HepG2 (cell line): ENCODE results near the gene CCDC57. TPM values are rescaled to one million over a fixed set of nuclear protein-coding genes. Genes with fewer than 3 reads are reported as not detected.

Source experiments
- AGO1 ChIP-seq: fragments of 200-400 bp; formaldehyde crosslinking; IDR thresholded peaks from 2 replicates; pipeline ENCODE4 v1.6.1; 2017; ENCODE audit warnings: mild to moderate bottlenecking, low read depth, low read length, moderate library complexity; ENCODE audit not compliant: poor library complexity, severe bottlenecking
- ATF1 ChIP-seq: IDR thresholded peaks from 2 replicates; pipeline ENCODE4 v1.6.1; 2016; ENCODE audit warnings: mild to moderate bottlenecking, control low read depth
- CREM ChIP-seq, 2 experiments: sonication (generic) in 1 of 2; formaldehyde crosslinking in 1 of 2; IDR thresholded peaks; 2 replicates each; pipeline versions ENCODE4 v1.4.0 to v1.6.1; 2016 to 2020; ENCODE audit warnings: antibody characterized with exemption in 1 of 2, mild to moderate bottlenecking in 1 of 2, missing genetic modification reagents in 1 of 2
- FOXK2 ChIP-seq: fragments of 450-650 bp; IDR thresholded peaks from 2 replicates; pipeline ENCODE4 v1.6.1; 2016
- HNRNPL ChIP-seq: fragments of 200-400 bp; formaldehyde crosslinking; IDR thresholded peaks from 2 replicates; pipeline ENCODE4 v1.6.1; 2017; ENCODE audit warnings: mild to moderate bottlenecking, low read depth, low read length
- NCOR1 ChIP-seq: fragments of 200-600 bp; sonication (generic); IDR thresholded peaks from 2 replicates; pipeline ENCODE4 v1.7.0; 2017; ENCODE audit warnings: antibody characterized with exemption, low read length, borderline replicate concordance
- PHF5A ChIP-seq: IDR thresholded peaks from one replicate; pipeline ENCODE4 v1.6.1; 2018; ENCODE audit warnings: low read depth, missing genetic modification reagents; ENCODE audit not compliant: unreplicated experiment
- TGIF2 ChIP-seq: IDR thresholded peaks from 2 replicates; pipeline ENCODE4 v1.6.1; 2016; ENCODE audit warnings: control low read depth, missing compliant biosample characterization
- YEATS2 ChIP-seq: sonication (generic); formaldehyde crosslinking; IDR thresholded peaks from 2 replicates; pipeline ENCODE4 v1.4.0; 2020; ENCODE audit warnings: missing genetic modification reagents, borderline replicate concordance
- ZNF256 ChIP-seq: sonication (generic); formaldehyde crosslinking; conservative IDR thresholded peaks from 2 replicates; pipeline ENCODE4 v1.4.0; 2020; ENCODE audit warnings: missing genetic modification reagents
- ZNF335 ChIP-seq: sonication (generic); formaldehyde crosslinking; IDR thresholded peaks from 2 replicates; pipeline ENCODE4 v1.4.0; 2020; ENCODE audit warnings: missing genetic modification reagents
- ZNF33A ChIP-seq: sonication (generic); formaldehyde crosslinking; IDR thresholded peaks from 2 replicates; pipeline ENCODE4 v1.5.1; 2020; ENCODE audit warnings: missing genetic modification reagents, mild to moderate bottlenecking, moderate library complexity, borderline replicate concordance
- ZNF543 ChIP-seq: sonication (generic); formaldehyde crosslinking; IDR thresholded peaks from 2 replicates; pipeline ENCODE4 v1.4.0; 2020; ENCODE audit warnings: mild to moderate bottlenecking, missing genetic modification reagents
- ZNF7 ChIP-seq: IDR thresholded peaks from 2 replicates; pipeline ENCODE4 v1.6.1; 2016; ENCODE audit warnings: missing biosample characterization, missing genetic modification reagents
- polyA plus RNA-seq, 8 experiments: library from polyadenylated mRNA; depleted of rRNA in 3 of 8; stranded (reverse) in 7 of 8; unstranded in 1 of 8; fragments of >200 nt; fragmentation: Illumina TruSeq in 4 of 8; extraction: Trizol in 4 of 8; gene quantifications; 2 replicates each; pipeline versions ENCODE4 v1.2.1 to v1.2.3, GENCODE V29; 2011 to 2016; ENCODE audit warnings: low read depth in 4 of 8, missing spikeins in 1 of 8, mixed read lengths in 1 of 8; ENCODE audit not compliant: insufficient read depth in 1 of 8
- total RNA-seq, 5 experiments: library from RNA; depleted of rRNA; stranded (reverse); fragments of >200 nt; fragmentation: Illumina TruSeq; extraction: Trizol; gene quantifications; 2 replicates each; pipeline ENCODE4 v1.2.3, GENCODE V29; 2016; ENCODE audit warnings: low read depth in 1 of 5
- TF ChIP-seq, protein P1 (sequence below): IDR thresholded peaks from 2 replicates; pipeline ENCODE4 v1.6.1; 2016; ENCODE audit warnings: missing biosample characterization, missing genetic modification reagents, low read depth
- TF ChIP-seq, protein P2 (sequence below): sonication (generic); formaldehyde crosslinking; IDR thresholded peaks from 2 replicates; pipeline ENCODE4 v1.5.1; 2020; ENCODE audit warnings: mild to moderate bottlenecking, missing genetic modification reagents
- TF ChIP-seq, protein P3 (sequence below): sonication (generic); formaldehyde crosslinking; IDR thresholded peaks from 2 replicates; pipeline ENCODE4 v1.9.0; 2022; ENCODE audit warnings: low read depth, missing genetic modification reagents

The CCDC57 gene
- total and polyA plus RNA-seq, 2 of the 13 experiments (the other 11 are each of a cell fraction or from before 2014, with no cell fraction given), result 59.3 to 59.9 TPM

DNA sequence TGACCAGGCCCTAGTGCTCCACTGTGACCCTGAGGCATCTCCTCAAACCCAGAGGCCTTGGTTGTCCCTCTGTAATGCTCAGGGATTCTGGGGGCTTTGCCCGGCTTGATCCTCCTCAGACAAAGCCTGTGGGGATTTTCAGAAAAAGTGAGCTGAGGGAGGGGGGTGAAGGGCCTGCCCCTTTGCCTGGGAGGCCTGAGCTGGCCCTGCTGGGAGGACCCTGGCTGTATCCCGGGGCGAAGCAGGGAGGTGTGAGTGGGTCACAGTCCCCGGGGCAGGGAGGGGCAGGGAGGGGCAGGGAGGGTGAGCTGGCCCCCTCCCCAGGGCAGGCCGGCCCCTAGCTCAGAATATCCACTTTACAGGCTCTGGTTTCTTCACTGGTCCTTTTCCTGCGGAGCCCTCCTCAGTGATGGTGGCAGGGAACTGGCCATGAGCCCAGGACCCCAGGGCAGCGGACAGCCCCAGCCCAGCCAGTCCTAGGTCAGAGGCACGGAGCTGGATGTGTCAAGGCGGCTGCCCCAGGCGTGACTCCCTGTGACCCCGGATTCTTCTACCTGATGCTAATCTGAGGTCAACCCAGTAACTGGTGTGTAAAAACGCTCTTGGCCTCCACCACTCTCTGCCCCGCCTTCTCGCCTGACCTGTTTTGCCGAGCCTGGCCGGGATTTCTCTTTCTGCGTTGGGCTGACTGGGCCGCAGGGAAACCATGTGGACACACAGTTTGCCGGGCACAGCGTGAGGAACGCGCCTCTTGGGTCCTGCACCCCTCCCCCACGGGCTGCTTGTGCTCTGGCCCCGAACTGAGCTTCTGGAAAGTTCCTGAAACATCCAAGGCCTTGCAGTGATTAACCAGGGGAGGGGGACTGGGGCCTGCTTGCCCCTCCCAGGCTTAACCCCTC lies 108.8 kb downstream of the CCDC57 start (continued):
- TF ChIP-seq AGO1, result peak; percentile 76
- TF ChIP-seq ZNF33A (CRISPR knock-in tag), result no peak
- no peak for TF ChIP-seq ZNF7 (CRISPR knock-in tag)
- TF ChIP-seq, protein P1, sequence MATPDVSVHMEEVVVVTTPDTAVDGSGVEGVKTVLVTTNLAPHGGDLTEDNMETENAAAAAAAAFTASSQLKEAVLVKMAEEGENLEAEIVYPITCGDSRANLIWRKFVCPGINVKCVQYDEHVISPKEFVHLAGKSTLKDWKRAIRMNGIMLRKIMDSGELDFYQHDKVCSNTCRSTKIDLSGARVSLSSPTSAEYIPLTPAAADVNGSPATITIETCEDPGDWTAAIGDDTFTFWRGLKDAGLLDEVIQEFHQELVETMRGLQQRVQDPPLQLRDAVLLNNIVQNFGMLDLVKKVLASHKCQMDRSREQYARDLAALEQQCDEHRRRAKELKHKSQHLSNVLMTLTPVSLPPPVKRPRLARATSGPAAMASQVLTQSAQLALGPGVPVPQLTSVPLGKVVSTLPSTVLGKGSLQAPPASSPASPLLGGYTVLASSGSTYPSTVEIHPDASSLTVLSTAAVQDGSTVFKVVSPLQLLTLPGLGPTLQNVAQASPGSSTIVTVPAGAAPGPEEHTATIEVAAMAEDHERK (CRISPR knock-in tag), result no peak
- no peak for TF ChIP-seq NCOR1
- TF ChIP-seq, protein P2, sequence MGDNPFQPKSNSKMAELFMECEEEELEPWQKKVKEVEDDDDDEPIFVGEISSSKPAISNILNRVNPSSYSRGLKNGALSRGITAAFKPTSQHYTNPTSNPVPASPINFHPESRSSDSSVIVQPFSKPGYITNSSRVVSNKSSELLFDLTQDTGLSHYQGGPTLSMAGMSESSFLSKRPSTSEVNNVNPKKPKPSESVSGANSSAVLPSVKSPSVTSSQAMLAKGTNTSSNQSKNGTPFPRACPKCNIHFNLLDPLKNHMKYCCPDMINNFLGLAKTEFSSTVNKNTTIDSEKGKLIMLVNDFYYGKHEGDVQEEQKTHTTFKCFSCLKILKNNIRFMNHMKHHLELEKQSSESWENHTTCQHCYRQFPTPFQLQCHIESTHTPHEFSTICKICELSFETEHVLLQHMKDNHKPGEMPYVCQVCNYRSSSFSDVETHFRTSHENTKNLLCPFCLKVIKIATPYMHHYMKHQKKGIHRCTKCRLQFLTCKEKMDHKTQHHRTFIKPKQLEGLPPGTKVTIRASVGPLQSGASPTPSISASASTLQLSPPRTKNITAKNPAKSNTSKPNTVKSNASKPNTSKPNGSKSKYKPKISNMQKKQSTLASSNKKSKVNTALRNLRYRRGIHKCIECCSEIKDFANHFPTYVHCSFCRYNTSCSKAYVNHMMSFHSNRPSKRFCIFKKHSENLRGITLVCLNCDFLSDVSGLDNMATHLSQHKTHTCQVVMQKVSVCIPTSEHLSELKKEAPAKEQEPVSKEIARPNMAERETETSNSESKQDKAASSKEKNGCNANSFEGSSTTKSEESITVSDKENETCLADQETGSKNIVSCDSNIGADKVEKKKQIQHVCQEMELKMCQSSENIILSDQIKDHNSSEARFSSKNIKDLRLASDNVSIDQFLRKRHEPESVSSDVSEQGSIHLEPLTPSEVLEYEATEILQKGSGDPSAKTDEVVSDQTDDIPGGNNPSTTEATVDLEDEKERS (CRISPR knock-in tag), result peak; percentile 90
- TF ChIP-seq HNRNPL, result 0 out of 2 replicates have a peak, but pooled peaks have one; percentile 72
- no peak for TF ChIP-seq TGIF2 (CRISPR knock-in tag)
- peak; percentile 47 for TF ChIP-seq PHF5A (CRISPR knock-in tag)
- TF ChIP-seq ZNF335 (CRISPR knock-in tag), result peak; percentile 68; the same call in 1 of the 2 replicates
- TF ChIP-seq, protein P3, sequence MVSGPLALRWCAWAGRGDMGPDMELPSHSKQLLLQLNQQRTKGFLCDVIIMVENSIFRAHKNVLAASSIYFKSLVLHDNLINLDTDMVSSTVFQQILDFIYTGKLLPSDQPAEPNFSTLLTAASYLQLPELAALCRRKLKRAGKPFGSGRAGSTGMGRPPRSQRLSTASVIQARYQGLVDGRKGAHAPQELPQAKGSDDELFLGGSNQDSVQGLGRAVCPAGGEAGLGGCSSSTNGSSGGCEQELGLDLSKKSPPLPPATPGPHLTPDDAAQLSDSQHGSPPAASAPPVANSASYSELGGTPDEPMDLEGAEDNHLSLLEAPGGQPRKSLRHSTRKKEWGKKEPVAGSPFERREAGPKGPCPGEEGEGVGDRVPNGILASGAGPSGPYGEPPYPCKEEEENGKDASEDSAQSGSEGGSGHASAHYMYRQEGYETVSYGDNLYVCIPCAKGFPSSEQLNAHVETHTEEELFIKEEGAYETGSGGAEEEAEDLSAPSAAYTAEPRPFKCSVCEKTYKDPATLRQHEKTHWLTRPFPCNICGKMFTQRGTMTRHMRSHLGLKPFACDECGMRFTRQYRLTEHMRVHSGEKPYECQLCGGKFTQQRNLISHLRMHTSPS (CRISPR knock-in tag), result peak; percentile 89
- peak; percentile 56; the same call in 1 of the 2 replicates for TF ChIP-seq CREM (IDR thresholded peaks at IDR 0.05)
- no peak for TF ChIP-seq CREM (CRISPR knock-in tag; IDR thresholded peaks at IDR 0.05)
- TF ChIP-seq YEATS2 (CRISPR knock-in tag), result peak; percentile 68; the same call in 1 of the 2 replicates
- no peak for TF ChIP-seq ATF1
- peak; percentile 18; the same call in 1 of the 2 replicates for TF ChIP-seq FOXK2
- peak; percentile 52; the same call in 1 of the 2 replicates for TF ChIP-seq ZNF543 (CRISPR knock-in tag)
- 0 out of 2 replicates have a peak, but pooled peaks have one; percentile 12 for TF ChIP-seq ZNF256 (CRISPR knock-in tag)
